ENCODE measurements around the gene SLC6A8. TPM values are rescaled to one million over a fixed set of nuclear protein-coding genes. Genes with fewer than 3 reads are reported as not detected.

SLC6A8 gene
- total and polyA plus RNA-seq, 2 experiments from 2014 or later: 1.8 to 11.7 TPM

GRCh38 chrX:153707406-153707805 is 19.7 kb downstream of the SLC6A8 start:
- no peak overlapping the region for H3K9ac ChIP-seq
- no peaks in the 10 kb centered on the region for H4K20me1 ChIP-seq (ENCODE audit: insufficient read depth)
- no peak overlapping the region for H2AFZ ChIP-seq
- no peak for DNase-seq
- H3K79me2 ChIP-seq (ENCODE audit: insufficient read depth): 0 out of 2 replicates have a peak, but pooled peaks cover 5% of the 10 kb centered on the region
- H3K9me3 ChIP-seq (ENCODE audit: low read depth): no peaks in the 10 kb centered on the region
- WGBS, 2 experiments (ENCODE audit: low coverage in 1 of 2, low lambda C conversion rate in 2 of 2, missing lambda C conversion rate in 2 of 2): 98% methylated on average over 5 to 6 of the region's 6 CpGs
- H3K36me3 ChIP-seq (ENCODE audit: low read depth): no peaks in the 10 kb centered on the region
- no peaks in the 10 kb centered on the region for H3K4me1 ChIP-seq (ENCODE audit: insufficient read depth)
- no peak overlapping the region for H3K27ac ChIP-seq
- no peaks in the 10 kb centered on the region for H3K9me2 ChIP-seq (ENCODE audit: insufficient read depth)
- TF ChIP-seq EZH2 (IDR thresholded peaks at IDR 0.05; ENCODE audit: insufficient read depth, poor library complexity, severe bottlenecking): no peak
- no peak for TF ChIP-seq EZH2phosphoT487 (IDR thresholded peaks at IDR 0.05; ENCODE audit: insufficient read depth, low read depth)
- H3K4me2 ChIP-seq (ENCODE audit: unreplicated experiment): no peak overlapping the region
- no peaks in the 10 kb centered on the region for H3K27me3 ChIP-seq (replicated peaks; ENCODE audit: insufficient read depth)
- H3K4me3 ChIP-seq: no peak overlapping the region
- no peaks in the 10 kb centered on the region for H3F3A ChIP-seq (ENCODE audit: insufficient read depth)
- in situ Hi-C loops (cut with MboI): no loop called here

GRCh38 chrX:153708415-153708814 is 20.7 kb downstream of the SLC6A8 start:
- Histone ChIP-seq H3K9me3 (ENCODE audit: low read depth) (no peaks in the 10 kb centered on the region), H3K36me3 (ENCODE audit: low read depth) (no peaks in the 10 kb centered on the region), H3K9ac (no peak overlapping the region), H3K27ac (no peak overlapping the region), H4K20me1 (ENCODE audit: insufficient read depth) (no peaks in the 10 kb centered on the region), H3K9me2 (ENCODE audit: insufficient read depth) (no peaks in the 10 kb centered on the region), H3K27me3 (replicated peaks; ENCODE audit: insufficient read depth) (no peaks in the 10 kb centered on the region), H2AFZ (no peak overlapping the region), H3K4me3 (no peak overlapping the region), H3K4me2 (ENCODE audit: unreplicated experiment) (no peak overlapping the region), H3K79me2 (ENCODE audit: insufficient read depth) (0 out of 2 replicates have a peak, but pooled peaks cover 5% of the 10 kb centered on the region), H3K4me1 (ENCODE audit: insufficient read depth) (no peaks in the 10 kb centered on the region), H3F3A (ENCODE audit: insufficient read depth) (no peaks in the 10 kb centered on the region)
- peak; percentile 79 for DNase-seq
- TF ChIP-seq EZH2phosphoT487 (IDR thresholded peaks at IDR 0.05; ENCODE audit: insufficient read depth, low read depth) (no peak), EZH2 (IDR thresholded peaks at IDR 0.05; ENCODE audit: insufficient read depth, poor library complexity, severe bottlenecking) (no peak)
- WGBS, 2 experiments (ENCODE audit: low coverage in 1 of 2, low lambda C conversion rate in 2 of 2, missing lambda C conversion rate in 2 of 2): 27 to 35% methylated on average over 6 to 13 of the region's 13 CpGs
- in situ Hi-C loops (cut with MboI): no loop called here

DNA sequence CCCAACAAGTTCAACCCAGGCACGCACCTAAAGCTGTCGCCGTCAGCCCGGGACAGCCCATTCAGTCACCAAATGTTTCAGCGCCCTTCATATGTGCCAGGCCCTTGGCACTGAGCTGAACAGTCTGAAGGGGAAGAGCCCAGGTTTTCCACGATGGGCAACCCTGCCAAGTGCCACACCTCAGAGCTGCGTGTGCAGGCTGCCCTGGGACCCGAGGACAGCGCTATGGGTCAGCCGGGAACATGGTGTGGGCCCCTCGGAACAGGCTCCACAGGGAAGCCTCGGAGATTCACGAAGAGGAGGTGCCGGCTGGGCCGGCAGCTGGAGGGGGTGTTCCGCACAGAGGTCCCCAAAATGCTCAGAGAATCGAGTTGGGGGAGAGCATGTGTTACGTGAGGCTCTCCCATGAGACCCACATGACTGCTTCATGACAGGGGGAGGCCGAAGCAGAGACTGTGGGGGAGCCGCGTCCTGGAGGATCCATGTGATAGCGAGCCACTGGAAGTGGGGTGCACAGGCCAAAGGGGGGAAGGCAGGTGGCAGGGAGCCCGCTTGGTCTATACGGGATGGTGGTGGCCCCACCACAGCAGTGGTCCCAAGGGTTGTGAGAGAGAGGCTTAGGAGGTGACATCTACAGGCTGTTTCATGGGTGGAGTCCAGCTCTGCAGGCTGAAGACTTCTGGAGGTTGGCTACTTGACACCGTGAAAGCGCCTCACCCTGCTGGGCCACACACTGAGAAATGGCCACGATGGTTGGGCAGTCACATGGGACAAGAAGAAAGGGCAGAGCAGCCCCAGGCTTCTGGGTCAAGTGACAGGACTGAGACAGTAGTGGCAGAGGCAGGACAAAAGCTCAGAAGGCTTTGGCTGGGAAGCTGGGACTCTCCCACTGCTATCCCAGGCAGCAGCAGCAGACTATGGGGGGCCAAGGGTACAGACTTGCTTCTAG is 22.3 kb downstream of the SLC6A8 start:
- H3K9me3 ChIP-seq (ENCODE audit: low read depth): no peaks in the 10 kb centered on the region
- 0 out of 2 replicates have a peak, but pooled peaks cover 5% of the 10 kb centered on the region for H3K79me2 ChIP-seq (ENCODE audit: insufficient read depth)
- H4K20me1 ChIP-seq (ENCODE audit: insufficient read depth): no peaks in the 10 kb centered on the region
- no peak for TF ChIP-seq EZH2 (IDR thresholded peaks at IDR 0.05; ENCODE audit: insufficient read depth, poor library complexity, severe bottlenecking)
- TF ChIP-seq EZH2phosphoT487 (IDR thresholded peaks at IDR 0.05; ENCODE audit: insufficient read depth, low read depth): no peak
- no peaks in the 10 kb centered on the region for H3K9me2 ChIP-seq (ENCODE audit: insufficient read depth)
- no peak overlapping the region for H3K4me2 ChIP-seq (ENCODE audit: unreplicated experiment)
- WGBS, 2 experiments (ENCODE audit: low coverage in 1 of 2, low lambda C conversion rate in 2 of 2, missing lambda C conversion rate in 2 of 2): 78 to 91% methylated on average over 16 to 17 of the region's 27 CpGs
- H2AFZ ChIP-seq: no peak overlapping the region
- H3K27me3 ChIP-seq (replicated peaks; ENCODE audit: insufficient read depth): no peaks in the 10 kb centered on the region
- in situ Hi-C loops (cut with MboI): no loop called here
- no peak overlapping the region for H3K4me3 ChIP-seq
- no peak overlapping the region for H3K9ac ChIP-seq
- DNase-seq: no peak
- H3K4me1 ChIP-seq (ENCODE audit: insufficient read depth): no peaks in the 10 kb centered on the region
- H3K27ac ChIP-seq: no peak overlapping the region
- H3K36me3 ChIP-seq (ENCODE audit: low read depth): no peaks in the 10 kb centered on the region
- H3F3A ChIP-seq (ENCODE audit: insufficient read depth): no peaks in the 10 kb centered on the region

DNA sequence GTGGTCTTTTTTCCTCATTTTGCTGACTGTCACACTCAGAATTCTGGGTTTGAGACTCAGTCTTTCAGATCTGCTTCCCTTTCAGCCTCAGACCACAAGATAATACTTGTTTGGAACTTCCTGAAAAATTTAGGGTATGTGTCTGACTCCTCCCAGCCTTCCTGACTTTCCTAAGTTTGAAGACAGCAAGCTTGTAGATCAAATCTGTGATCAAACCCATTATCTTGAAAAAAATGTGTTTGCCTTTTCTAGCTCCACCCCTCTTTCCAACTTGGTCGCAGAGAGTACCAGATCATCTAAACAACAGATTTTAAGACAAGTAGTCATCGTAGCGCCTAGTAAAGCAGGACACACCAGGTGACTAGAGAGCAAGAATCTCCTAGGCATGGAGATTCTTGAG is 26.5 kb downstream of the SLC6A8 start:
- Histone ChIP-seq H2AFZ (no peak overlapping the region), H3F3A (ENCODE audit: insufficient read depth) (no peaks in the 10 kb centered on the region), H3K79me2 (ENCODE audit: insufficient read depth) (peaks cover 23% of the 10 kb centered on the region; the same call in 1 of the 2 replicates), H3K4me3 (no peak overlapping the region), H4K20me1 (ENCODE audit: insufficient read depth) (no peaks in the 10 kb centered on the region), H3K27ac (no peak overlapping the region), H3K9me3 (ENCODE audit: low read depth) (no peaks in the 10 kb centered on the region), H3K4me2 (ENCODE audit: unreplicated experiment) (no peak overlapping the region), H3K4me1 (ENCODE audit: insufficient read depth) (no peaks in the 10 kb centered on the region), H3K9me2 (ENCODE audit: insufficient read depth) (no peaks in the 10 kb centered on the region), H3K27me3 (replicated peaks; ENCODE audit: insufficient read depth) (no peaks in the 10 kb centered on the region), H3K36me3 (ENCODE audit: low read depth) (no peaks in the 10 kb centered on the region), H3K9ac (no peak overlapping the region)
- TF ChIP-seq EZH2phosphoT487 (IDR thresholded peaks at IDR 0.05; ENCODE audit: insufficient read depth, low read depth) (no peak), EZH2 (IDR thresholded peaks at IDR 0.05; ENCODE audit: insufficient read depth, poor library complexity, severe bottlenecking) (no peak)
- no peak for DNase-seq
- 94 to 95% methylated on average over 3 of the region's 3 CpGs for WGBS, 2 experiments (ENCODE audit: low coverage in 1 of 2, low lambda C conversion rate in 2 of 2, missing lambda C conversion rate in 2 of 2)
- in situ Hi-C loops (cut with MboI): no loop called here
